NCI-H460 (cell line): Measurements from ENCODE around the gene UNC5A. TPM values are rescaled to one million over a fixed set of nuclear protein-coding genes. Genes with fewer than 3 reads are reported as not detected.

ENCODE experiments used
- DNase-seq: peaks from one replicate; pipeline ENCODE4 v3.0.0-alpha.2; 2016; ENCODE audit warnings: low read depth; ENCODE audit errors: extremely low read depth
- total RNA-seq: library from RNA; depleted of rRNA; stranded (reverse); fragments of >200 nt; shearing (Covaris generic); gene quantifications from 2 replicates; pipeline ENCODE4 v1.2.3, GENCODE V29; 2014

UNC5A gene
- total RNA-seq, 1 experiment from 2014 or later: not detected

GRCh38 chr5:176889321-176890280, 79.2 kb downstream of the UNC5A start:
- DNase-seq: no peak

- no peak for DNase-seq
Measured at GRCh38 chr5:176890455-176891330, 80.3 kb downstream of the UNC5A start.

- no peak for DNase-seq
Measured at GRCh38 chr5:176891331-176891958, 81.1 kb downstream of the UNC5A start.

- no peak for DNase-seq
Measured at GRCh38 chr5:176892663-176893062, 82.3 kb downstream of the UNC5A start.

- DNase-seq: no peak
Measured at GRCh38 chr5:176894298-176894697, 83.9 kb downstream of the UNC5A start.

GRCh38 chr5:176895831-176896230, 85.5 kb downstream of the UNC5A start:
- DNase-seq: no peak

- no peak for DNase-seq
Measured at GRCh38 chr5:176897263-176897662, 86.9 kb downstream of the UNC5A start.

- DNase-seq: no peak
Measured at GRCh38 chr5:176899296-176899891, 89.0 kb downstream of the UNC5A start, which contains the start of gene HK3. Gene HK3 (minus strand): TSS chr5:176899346. CDS start chr5:176896159, 3,187 bp downstream.

- DNase-seq: no peak
Measured at GRCh38 chr5:176899946-176900779, 89.8 kb downstream of the UNC5A start.

GRCh38 chr5:176900780-176901204, 90.4 kb downstream of the UNC5A start:
- no peak for DNase-seq

GRCh38 chr5:176901260-176902101, 91.1 kb downstream of the UNC5A start:
- DNase-seq: no peak

GRCh38 chr5:176902102-176902814, 91.9 kb downstream of the UNC5A start:
- no peak for DNase-seq

- DNase-seq: no peak
Measured at GRCh38 chr5:176902911-176903664, 92.7 kb downstream of the UNC5A start.

- DNase-seq: no peak
Measured at GRCh38 chr5:176904276-176904675, 93.9 kb downstream of the UNC5A start.

- no peak for DNase-seq
Measured at GRCh38 chr5:176906126-176906525, 95.8 kb downstream of the UNC5A start.

GRCh38 chr5:176906796-176907195, 96.4 kb downstream of the UNC5A start:
- DNase-seq: no peak

- no peak for DNase-seq
Measured at GRCh38 chr5:176908675-176909368, 98.5 kb downstream of the UNC5A start.
